Neural cell (in vitro differentiated cells): Measurements from ENCODE around the gene ATP6V1F.

Source experiments
- CTCF ChIP-seq: fragments of 450-650 bp; IDR thresholded peaks from 2 replicates; pipeline ENCODE4 v1.5.1; 2014; ENCODE audit warnings: antibody characterized with exemption, mild to moderate bottlenecking, moderate library complexity; ENCODE audit not compliant: poor library complexity, severe bottlenecking
- EP300 ChIP-seq: fragments of 450-650 bp; conservative IDR thresholded peaks from 2 replicates; pipeline ENCODE4 v1.6.1; 2014; ENCODE audit warnings: antibody characterized with exemption, mild to moderate bottlenecking, moderate library complexity; ENCODE audit not compliant: poor library complexity, severe bottlenecking
- EZH2 ChIP-seq: fragments of 200-600, 300-800 bp; shearing (Covaris generic), sonication (generic); IDR thresholded peaks from 2 replicates; pipeline ENCODE4 v1.6.1; 2014; ENCODE audit warnings: antibody characterized with exemption, low read length, borderline replicate concordance, mild to moderate bottlenecking; ENCODE audit not compliant: insufficient read depth, poor library complexity, severe bottlenecking
- MXI1 ChIP-seq: fragments of 450-650 bp; conservative IDR thresholded peaks from 2 replicates; pipeline ENCODE4 v1.6.1; 2014; ENCODE audit warnings: antibody characterized with exemption, mild to moderate bottlenecking; ENCODE audit not compliant: poor library complexity, severe bottlenecking
- POLR2AphosphoS5 ChIP-seq: IDR thresholded peaks from 2 replicates; pipeline ENCODE4 v1.6.1; 2012
- RAD21 ChIP-seq: fragments of 450-650 bp; conservative IDR thresholded peaks from 2 replicates; pipeline ENCODE4 v1.6.1; 2014; ENCODE audit warnings: antibody characterized with exemption, mild to moderate bottlenecking, moderate library complexity
- SMC3 ChIP-seq: fragments of 450-650 bp; conservative IDR thresholded peaks from 2 replicates; pipeline ENCODE4 v1.6.1; 2014; ENCODE audit warnings: antibody characterized with exemption, mild to moderate bottlenecking, moderate library complexity; ENCODE audit not compliant: poor library complexity
- TAF1 ChIP-seq: IDR thresholded peaks from 2 replicates; pipeline ENCODE4 v1.6.1; 2012; ENCODE audit warnings: low read depth
- TF ChIP-seq, protein P1 (sequence below): IDR thresholded peaks from 2 replicates; pipeline ENCODE4 v1.6.1; 2012; ENCODE audit warnings: borderline replicate concordance

DNA sequence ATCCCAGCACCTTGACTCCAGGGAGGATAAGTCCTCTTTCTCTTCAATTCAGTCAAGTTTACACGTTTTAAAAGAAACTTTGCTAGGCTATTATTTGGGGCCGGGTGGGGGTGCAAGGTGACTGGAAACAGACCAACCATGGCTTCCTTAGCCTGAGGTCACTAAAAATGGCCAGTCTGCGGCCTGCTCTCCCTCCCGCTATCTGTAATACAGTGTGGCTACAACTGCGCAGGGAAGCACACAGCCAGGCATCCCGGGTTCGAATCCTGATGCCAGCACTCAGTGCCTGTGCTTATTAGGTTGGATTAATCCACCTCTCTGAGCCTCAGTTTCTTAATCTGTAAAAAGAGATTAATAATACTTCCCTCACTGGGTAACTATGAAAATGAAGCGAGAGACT, 19.5 kb downstream of the ATP6V1F start:
- TF ChIP-seq CTCF = no peak
- TF ChIP-seq MXI1 = no peak
- no peak for TF ChIP-seq EZH2
- TF ChIP-seq EP300 = no peak
- TF ChIP-seq, protein P1, sequence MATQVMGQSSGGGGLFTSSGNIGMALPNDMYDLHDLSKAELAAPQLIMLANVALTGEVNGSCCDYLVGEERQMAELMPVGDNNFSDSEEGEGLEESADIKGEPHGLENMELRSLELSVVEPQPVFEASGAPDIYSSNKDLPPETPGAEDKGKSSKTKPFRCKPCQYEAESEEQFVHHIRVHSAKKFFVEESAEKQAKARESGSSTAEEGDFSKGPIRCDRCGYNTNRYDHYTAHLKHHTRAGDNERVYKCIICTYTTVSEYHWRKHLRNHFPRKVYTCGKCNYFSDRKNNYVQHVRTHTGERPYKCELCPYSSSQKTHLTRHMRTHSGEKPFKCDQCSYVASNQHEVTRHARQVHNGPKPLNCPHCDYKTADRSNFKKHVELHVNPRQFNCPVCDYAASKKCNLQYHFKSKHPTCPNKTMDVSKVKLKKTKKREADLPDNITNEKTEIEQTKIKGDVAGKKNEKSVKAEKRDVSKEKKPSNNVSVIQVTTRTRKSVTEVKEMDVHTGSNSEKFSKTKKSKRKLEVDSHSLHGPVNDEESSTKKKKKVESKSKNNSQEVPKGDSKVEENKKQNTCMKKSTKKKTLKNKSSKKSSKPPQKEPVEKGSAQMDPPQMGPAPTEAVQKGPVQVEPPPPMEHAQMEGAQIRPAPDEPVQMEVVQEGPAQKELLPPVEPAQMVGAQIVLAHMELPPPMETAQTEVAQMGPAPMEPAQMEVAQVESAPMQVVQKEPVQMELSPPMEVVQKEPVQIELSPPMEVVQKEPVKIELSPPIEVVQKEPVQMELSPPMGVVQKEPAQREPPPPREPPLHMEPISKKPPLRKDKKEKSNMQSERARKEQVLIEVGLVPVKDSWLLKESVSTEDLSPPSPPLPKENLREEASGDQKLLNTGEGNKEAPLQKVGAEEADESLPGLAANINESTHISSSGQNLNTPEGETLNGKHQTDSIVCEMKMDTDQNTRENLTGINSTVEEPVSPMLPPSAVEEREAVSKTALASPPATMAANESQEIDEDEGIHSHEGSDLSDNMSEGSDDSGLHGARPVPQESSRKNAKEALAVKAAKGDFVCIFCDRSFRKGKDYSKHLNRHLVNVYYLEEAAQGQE = no peak
- TF ChIP-seq POLR2AphosphoS5 = no peak
- no peak for TF ChIP-seq TAF1
- no peak for TF ChIP-seq RAD21
- TF ChIP-seq SMC3 = no peak
